ENCODE measurements around the gene ATXN1. TPM values are rescaled to one million over a fixed set of nuclear protein-coding genes. Genes with fewer than 3 reads are reported as not detected.

Gene ATXN1
- total and polyA plus RNA-seq, 3 donors from 2014 or later: 12.8 to 84.1 (median 64.3) TPM

DNA sequence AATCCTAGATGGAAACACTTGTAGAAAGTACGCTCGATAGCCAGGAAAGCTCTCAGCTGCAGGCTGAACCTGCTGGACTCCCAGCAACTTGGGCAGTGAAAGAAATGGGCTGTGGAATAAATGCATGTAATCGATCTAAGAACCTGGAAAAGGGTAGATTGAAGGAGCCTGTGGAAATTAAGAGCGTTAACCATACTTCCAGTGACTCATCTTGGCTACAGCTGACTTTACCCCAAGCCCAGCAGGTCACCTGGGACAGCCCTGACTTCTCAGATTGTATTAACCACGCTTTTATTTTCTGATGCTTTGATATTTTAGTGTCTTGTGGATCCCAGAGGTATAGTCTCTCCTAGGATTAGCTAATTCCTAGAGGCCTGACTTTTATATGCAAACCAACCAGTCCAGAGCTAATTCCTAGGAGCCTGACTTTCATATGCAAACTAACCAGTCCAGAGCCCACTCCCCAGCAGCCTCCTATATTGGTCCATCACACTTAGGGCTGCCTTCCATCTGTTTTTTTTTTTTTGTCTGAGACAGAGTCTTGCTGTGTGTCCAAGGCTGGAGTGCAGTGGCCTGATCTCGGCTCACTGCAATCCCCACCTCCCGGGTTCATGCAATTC is 436.5 kb downstream of the ATXN1 start:
- Histone ChIP-seq H3K4me1 (peaks cover 67% of the 10 kb centered on the region), H3K36me3 (ENCODE audit: low read depth, missing control alignments) (no peaks in the 10 kb centered on the region), H3K27ac (peak overlapping the region; percentile 66 to 67), H3K4me3 (no peak overlapping the region), H3K9me3 (no peaks in the 10 kb centered on the region), H3K27me3 (no peaks in the 10 kb centered on the region)
- WGBS, 2 donors: 38 to 58% methylated on average over 7 of the region's 7 CpGs
- TF ChIP-seq POLR2A (IDR thresholded peaks at IDR 0.05): no peak
- TF ChIP-seq, protein P1, sequence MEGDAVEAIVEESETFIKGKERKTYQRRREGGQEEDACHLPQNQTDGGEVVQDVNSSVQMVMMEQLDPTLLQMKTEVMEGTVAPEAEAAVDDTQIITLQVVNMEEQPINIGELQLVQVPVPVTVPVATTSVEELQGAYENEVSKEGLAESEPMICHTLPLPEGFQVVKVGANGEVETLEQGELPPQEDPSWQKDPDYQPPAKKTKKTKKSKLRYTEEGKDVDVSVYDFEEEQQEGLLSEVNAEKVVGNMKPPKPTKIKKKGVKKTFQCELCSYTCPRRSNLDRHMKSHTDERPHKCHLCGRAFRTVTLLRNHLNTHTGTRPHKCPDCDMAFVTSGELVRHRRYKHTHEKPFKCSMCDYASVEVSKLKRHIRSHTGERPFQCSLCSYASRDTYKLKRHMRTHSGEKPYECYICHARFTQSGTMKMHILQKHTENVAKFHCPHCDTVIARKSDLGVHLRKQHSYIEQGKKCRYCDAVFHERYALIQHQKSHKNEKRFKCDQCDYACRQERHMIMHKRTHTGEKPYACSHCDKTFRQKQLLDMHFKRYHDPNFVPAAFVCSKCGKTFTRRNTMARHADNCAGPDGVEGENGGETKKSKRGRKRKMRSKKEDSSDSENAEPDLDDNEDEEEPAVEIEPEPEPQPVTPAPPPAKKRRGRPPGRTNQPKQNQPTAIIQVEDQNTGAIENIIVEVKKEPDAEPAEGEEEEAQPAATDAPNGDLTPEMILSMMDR (IDR thresholded peaks at IDR 0.05): no peak
- intact Hi-C loops (cut with DNase I; ENCODE audit: low total_unique reads): no loop called here
- no peak for DNase-seq

DNA sequence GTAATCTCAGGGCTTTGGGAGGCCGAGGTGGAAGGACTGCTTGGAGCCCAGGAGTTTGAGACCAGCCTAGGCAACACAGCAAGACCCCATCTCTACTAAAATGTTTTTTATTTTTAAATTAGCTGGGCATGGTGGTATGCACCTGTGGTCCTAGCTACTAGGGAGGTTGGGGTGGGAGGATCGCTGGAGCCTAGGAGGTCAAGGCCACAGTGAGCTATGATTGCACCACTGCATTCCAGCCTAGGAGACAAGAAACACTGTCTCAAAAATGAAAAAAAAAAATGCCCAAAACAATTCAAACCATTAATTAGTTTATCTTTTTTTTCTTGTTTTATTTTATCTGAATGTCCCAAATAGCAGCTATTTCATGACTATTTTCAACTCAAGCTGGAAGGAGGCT is 437.1 kb downstream of the ATXN1 start:
- Histone ChIP-seq H3K27me3 (no peaks in the 10 kb centered on the region), H3K4me1 (peaks cover 67% of the 10 kb centered on the region), H3K9me3 (no peaks in the 10 kb centered on the region), H3K36me3 (ENCODE audit: low read depth, missing control alignments) (no peaks in the 10 kb centered on the region), H3K4me3 (no peak overlapping the region), H3K27ac (peak overlapping the region; percentile 59 to 85)
- intact Hi-C loops (cut with DNase I; ENCODE audit: low total_unique reads): no loop called here
- WGBS, 2 donors: 57 to 63% methylated on average over 2 of the region's 2 CpGs
- peak; percentile 79 for DNase-seq
- TF ChIP-seq, protein P1 (IDR thresholded peaks at IDR 0.05): no peak
- no peak for TF ChIP-seq POLR2A (IDR thresholded peaks at IDR 0.05)

DNA sequence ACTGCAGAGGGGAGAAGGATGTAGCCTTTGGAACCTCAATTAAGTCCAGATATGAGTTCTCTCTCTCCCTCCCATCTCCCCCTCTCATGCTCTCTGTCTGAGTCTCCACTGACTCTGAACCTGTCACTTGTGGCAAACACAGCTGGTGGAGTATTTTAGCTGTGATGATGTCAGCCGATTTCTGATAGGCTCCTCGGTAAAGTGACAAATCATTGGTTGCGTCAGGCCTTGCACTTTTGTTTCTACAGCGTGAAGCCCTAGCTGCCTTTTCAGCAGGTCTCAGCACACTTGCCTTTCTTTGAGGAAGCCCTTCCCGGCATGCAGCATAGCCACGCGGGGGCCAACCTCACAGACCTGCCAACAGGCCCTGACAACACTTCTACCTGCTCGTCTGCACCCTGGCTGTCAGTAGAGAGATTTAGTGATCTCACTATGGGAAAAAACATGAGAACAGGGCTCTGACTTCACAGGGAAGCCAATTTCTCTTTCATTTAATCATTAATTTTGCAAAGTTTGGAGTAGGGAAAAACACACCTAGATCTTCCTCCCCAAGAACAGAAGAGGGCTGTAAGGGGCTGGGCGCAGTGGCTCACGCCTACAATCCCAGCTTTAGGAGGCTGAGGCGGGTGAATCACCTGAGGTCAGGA is 438.5 kb downstream of the ATXN1 start:
- peak; percentile 79 for DNase-seq
- peaks cover 70% of the 10 kb centered on the region for H3K4me1 ChIP-seq

DNA sequence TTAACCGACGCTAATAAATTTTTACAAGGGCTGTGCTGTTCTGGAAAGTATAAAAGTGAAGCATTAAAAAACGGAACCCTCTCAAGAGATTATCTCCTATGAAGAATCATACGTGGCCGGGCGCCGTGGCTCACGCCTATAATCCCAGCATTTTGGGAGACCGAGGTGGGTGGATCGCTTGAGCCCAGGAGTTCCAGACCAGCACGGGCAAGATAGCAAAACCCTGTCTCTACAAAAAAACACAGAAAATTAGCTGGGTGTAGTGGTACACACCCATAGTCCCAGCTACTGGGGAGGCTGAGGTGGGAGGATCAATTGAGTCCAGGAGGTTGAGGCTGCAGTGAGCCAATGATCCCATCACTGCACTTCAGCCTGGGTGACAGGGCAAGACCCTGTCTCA is 439.4 kb downstream of the ATXN1 start:
- H3K4me1 ChIP-seq: peaks cover 70% of the 10 kb centered on the region
- H3K27me3 ChIP-seq: no peaks in the 10 kb centered on the region
- TF ChIP-seq, protein P1 (IDR thresholded peaks at IDR 0.05): no peak
- no peak for TF ChIP-seq POLR2A (IDR thresholded peaks at IDR 0.05)
- no peak overlapping the region for H3K4me3 ChIP-seq
- intact Hi-C loops (cut with DNase I; ENCODE audit: low total_unique reads): no loop called here
- H3K36me3 ChIP-seq (ENCODE audit: low read depth, missing control alignments): no peaks in the 10 kb centered on the region
- peak overlapping the region; percentile 85 for H3K27ac ChIP-seq
- no peaks in the 10 kb centered on the region for H3K9me3 ChIP-seq
- WGBS, 2 donors: 95% methylated on average over 11 of the region's 11 CpGs
- no peak for DNase-seq

More for the DNA sequence above, 438.5 kb downstream of the ATXN1 start:
- Histone ChIP-seq H3K9me3 (no peaks in the 10 kb centered on the region), H3K36me3 (ENCODE audit: low read depth, missing control alignments) (no peaks in the 10 kb centered on the region), H3K27ac (peak overlapping the region; percentile 59 to 85), H3K4me3 (no peak overlapping the region), H3K27me3 (no peaks in the 10 kb centered on the region)
- WGBS, 2 donors: 76 to 82% methylated on average over 11 of the region's 11 CpGs
- intact Hi-C loops (cut with DNase I; ENCODE audit: low total_unique reads): no loop called here
- TF ChIP-seq POLR2A (IDR thresholded peaks at IDR 0.05): no peak
- TF ChIP-seq, protein P1 (IDR thresholded peaks at IDR 0.05): no peak

DNA sequence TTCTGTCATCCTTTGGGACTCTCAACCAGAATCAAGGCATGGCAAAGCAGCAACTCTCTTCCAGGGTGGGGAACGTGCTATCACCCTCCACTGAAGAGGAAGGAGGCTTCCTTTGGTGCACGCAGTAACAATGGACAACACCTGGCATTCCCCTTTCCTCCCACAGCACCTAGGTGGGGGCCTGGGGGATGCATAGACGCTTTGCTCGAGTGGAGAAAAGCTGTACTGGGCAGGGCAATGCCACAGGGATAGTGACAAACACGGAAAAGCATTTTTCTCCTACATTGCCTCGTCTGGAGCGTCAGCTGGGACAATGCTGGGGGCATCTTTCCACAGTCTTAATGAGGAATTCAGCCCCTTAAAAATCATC is 439.9 kb downstream of the ATXN1 start:
- WGBS, 2 donors: 83 to 87% methylated on average over 6 to 7 of the region's 7 CpGs
- intact Hi-C loops (cut with DNase I; ENCODE audit: low total_unique reads): no loop called here
- Histone ChIP-seq H3K4me3 (no peak overlapping the region), H3K9me3 (no peaks in the 10 kb centered on the region), H3K27me3 (no peaks in the 10 kb centered on the region), H3K4me1 (peaks cover 68% of the 10 kb centered on the region), H3K27ac (peak overlapping the region; percentile 85), H3K36me3 (ENCODE audit: low read depth, missing control alignments) (no peaks in the 10 kb centered on the region)
- no peak for DNase-seq
- TF ChIP-seq, protein P1 (IDR thresholded peaks at IDR 0.05): no peak
- TF ChIP-seq POLR2A (IDR thresholded peaks at IDR 0.05): no peak

All from testis (tissue), 3 donors.